H1 (cell line): ENCODE data around the gene KRTAP17-1.
"Not testable (repeated sequence)": the region's sequence is repeated elsewhere in the genome, so short reads cannot be mapped to it uniquely, and the experiment has no call there.

Experiments
- BACH1 ChIP-seq: IDR thresholded peaks from 2 replicates; pipeline ENCODE4 v1.6.1; 2012; ENCODE audit warnings: low read length, improper control_type of control experiment
- BRCA1 ChIP-seq: IDR thresholded peaks from 2 replicates; pipeline ENCODE4 v1.6.1; 2012; ENCODE audit warnings: low read depth, low read length, improper control_type of control experiment
- CHD2 ChIP-seq: IDR thresholded peaks from 2 replicates; pipeline ENCODE4 v1.6.1; 2012; ENCODE audit warnings: low read length, improper control_type of control experiment
- CTCF ChIP-seq, 3 experiments: IDR thresholded peaks; 1 replicate in 2 of 3; 2 replicates in 1 of 3; pipeline versions ENCODE4 v1.5.1 to v1.6.1; 2011; ENCODE audit warnings: low read length in 3 of 3, mild to moderate bottlenecking in 3 of 3, inconsistent platforms in 2 of 3, low read depth in 1 of 3, moderate library complexity in 1 of 3; ENCODE audit not compliant: insufficient read depth in 1 of 3; ENCODE audit errors: control extremely low read depth in 1 of 3
- EP300 ChIP-seq, 2 experiments: IDR thresholded peaks; 1 replicate in 1 of 2; 2 replicates in 1 of 2; pipeline ENCODE4 v1.6.1; 2011 to 2012; ENCODE audit warnings: low read depth in 2 of 2, low read length in 2 of 2, mild to moderate bottlenecking in 2 of 2, borderline replicate concordance in 1 of 2, inconsistent platforms in 1 of 2, moderate library complexity in 1 of 2
- GTF2F1 ChIP-seq: IDR thresholded peaks from 2 replicates; pipeline ENCODE4 v1.6.1; 2012; ENCODE audit warnings: low read depth, low read length, improper control_type of control experiment, borderline replicate concordance
- POLR2A ChIP-seq, 2 experiments: IDR thresholded peaks; 1 replicate in 1 of 2; 2 replicates in 1 of 2; pipeline ENCODE4 v1.6.1; 2011; ENCODE audit warnings: low read depth in 2 of 2, low read length in 2 of 2, mild to moderate bottlenecking in 2 of 2; ENCODE audit errors: control extremely low read depth in 1 of 2
- SP1 ChIP-seq: IDR thresholded peaks from 2 replicates; pipeline ENCODE4 v1.6.1; 2011; ENCODE audit warnings: low read depth, low read length
- TCF12 ChIP-seq: IDR thresholded peaks from 2 replicates; pipeline ENCODE4 v1.6.1; 2011; ENCODE audit warnings: low read depth, mild to moderate bottlenecking, low read length
- USF2 ChIP-seq: IDR thresholded peaks from 2 replicates; pipeline ENCODE4 v1.6.1; 2011; ENCODE audit warnings: low read length, improper control_type of control experiment

GRCh38 chr17:41271323-41271722 lies 44.2 kb downstream of the KRTAP17-1 start:
- TF ChIP-seq POLR2A (IDR thresholded peaks at IDR 0.05; ENCODE audit: control extremely low read depth in 1 of 2, low read depth in 2 of 2, low read length in 2 of 2); BACH1; USF2; CHD2; CTCF (IDR thresholded peaks at IDR 0.05; ENCODE audit: control extremely low read depth in 1 of 3, insufficient read depth in 1 of 3, low read depth in 1 of 3, low read length in 3 of 3); SP1; GTF2F1; TCF12; EP300 (IDR thresholded peaks at IDR 0.05; ENCODE audit: borderline replicate concordance in 1 of 2, low read depth in 2 of 2, low read length in 2 of 2); BRCA1: not testable (repeated sequence)
